ACHN (cell line): ENCODE results near the gene HNRNPA1L2.
"Not testable (repeated sequence)": the region's sequence is repeated elsewhere in the genome, so short reads cannot be mapped to it uniquely, and the experiment has no call there.

Source experiments
- DNase-seq: peaks from one replicate; pipeline ENCODE4 v3.0.0-alpha.2; 2015
- in situ Hi-C: cut with HindIII; loops from 2 replicates; pipeline ENCODE4 v1.10.0; 2017; ENCODE audit warnings: low sequenced_read_pairs, low pct_ligation_motif_present, low pct_unique_long_range_greater_than_20kb

HNRNPA1L2 gene

GRCh38 chr13:52642131-52642530 lies at the start of gene HNRNPA1L2:
Gene HNRNPA1L2, plus strand, starts transcription at chr13:52642431. Its CDS starts 62 bp downstream, at chr13:52642493.
- no peak for DNase-seq
- in situ Hi-C loops = no loop called here

DNA sequence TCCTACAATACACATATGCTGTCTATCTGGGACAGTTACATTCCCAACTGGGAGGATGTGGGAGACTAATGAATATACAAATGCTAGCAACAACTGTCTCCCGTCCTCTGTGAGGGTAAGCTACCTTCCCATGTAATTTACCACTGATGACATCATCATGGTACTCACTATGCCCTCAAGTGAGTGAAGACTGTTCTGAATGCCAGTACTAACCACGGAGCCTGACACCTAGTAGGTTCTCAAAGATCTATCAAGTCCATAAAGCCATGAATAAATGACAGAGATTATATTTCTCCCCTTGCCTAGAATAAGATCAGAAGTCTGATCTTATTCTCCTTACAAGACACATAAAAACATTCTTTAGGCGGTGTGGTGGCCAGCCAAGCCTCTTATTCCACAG lies 49.1 kb upstream of the HNRNPA1L2 start:
- DNase-seq, in situ Hi-C loops: not testable (repeated sequence)

DNA sequence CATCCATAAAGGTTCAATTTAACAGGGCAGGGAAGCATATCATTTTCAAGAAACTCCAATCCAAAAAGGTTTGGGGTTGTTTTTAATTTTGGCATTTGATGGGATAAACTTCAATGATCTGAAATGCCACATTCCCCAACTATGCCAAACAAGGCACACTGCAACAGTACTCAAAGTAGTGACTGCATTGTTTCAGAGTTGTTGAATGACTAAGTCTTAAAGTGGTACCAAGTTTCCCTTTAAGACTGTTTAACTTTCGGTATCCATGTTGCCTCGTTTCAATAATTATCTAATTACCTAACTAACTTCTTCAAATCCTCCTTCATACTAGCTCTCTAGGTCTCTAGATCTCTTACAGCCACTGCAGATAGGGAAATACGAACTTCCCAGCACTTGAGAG lies 48.4 kb upstream of the HNRNPA1L2 start:
- DNase-seq, in situ Hi-C loops: not testable (repeated sequence)

DNA sequence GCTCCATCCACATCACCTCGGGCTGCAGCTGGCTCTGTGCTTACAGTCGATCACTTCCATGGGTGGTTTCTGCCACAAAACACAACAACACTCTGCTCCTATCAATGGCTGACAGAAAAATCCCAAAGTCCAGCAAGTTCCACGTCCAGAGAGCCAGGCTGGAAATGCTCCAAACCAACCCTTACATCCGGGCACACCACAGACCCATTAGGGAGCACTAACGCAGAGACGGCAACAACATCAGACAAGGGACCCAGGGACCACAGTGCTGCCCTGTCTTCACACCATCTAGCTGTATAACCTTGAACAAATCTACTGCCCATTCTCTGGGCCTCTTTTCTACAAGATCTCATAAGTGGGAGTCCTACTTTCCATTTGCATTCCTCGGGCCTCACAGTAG lies 47.9 kb upstream of the HNRNPA1L2 start:
- DNase-seq, in situ Hi-C loops: not testable (repeated sequence)

- no peak for DNase-seq
- in situ Hi-C loops = no loop called here
These were observed 44.6 kb upstream of the HNRNPA1L2 start for GRCh38 chr13:52597676-52598075.

GRCh38 chr13:52599037-52599847 lies 43.0 kb upstream of the HNRNPA1L2 start:
- DNase-seq = no peak
- in situ Hi-C loops = no loop called here

GRCh38 chr13:52599848-52600603 lies 42.2 kb upstream of the HNRNPA1L2 start:
- DNase-seq = no peak

DNA sequence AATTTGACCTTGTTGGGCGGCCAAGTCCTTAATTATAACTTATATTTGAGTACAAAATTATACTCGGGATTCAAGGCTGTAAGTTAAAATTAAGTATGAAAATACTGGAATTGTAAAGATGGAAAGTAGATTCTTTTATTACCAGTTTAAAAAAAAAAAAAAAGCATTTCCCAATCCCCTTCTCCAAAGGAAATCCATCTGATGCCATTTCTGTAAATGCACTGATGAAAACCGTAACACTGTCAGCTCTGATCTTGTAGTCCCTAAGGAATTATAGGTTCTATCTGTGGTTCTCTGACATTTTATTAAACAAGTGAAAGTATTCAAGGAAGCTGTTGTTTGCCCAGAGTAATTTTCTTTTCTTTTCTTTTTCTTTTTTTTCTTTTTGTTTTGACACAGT lies 41.6 kb upstream of the HNRNPA1L2 start:
- in situ Hi-C loops = no loop called here

More at GRCh38 chr13:52599848-52600603, 42.2 kb upstream of the HNRNPA1L2 start:
- in situ Hi-C loops = no loop called here

DNA sequence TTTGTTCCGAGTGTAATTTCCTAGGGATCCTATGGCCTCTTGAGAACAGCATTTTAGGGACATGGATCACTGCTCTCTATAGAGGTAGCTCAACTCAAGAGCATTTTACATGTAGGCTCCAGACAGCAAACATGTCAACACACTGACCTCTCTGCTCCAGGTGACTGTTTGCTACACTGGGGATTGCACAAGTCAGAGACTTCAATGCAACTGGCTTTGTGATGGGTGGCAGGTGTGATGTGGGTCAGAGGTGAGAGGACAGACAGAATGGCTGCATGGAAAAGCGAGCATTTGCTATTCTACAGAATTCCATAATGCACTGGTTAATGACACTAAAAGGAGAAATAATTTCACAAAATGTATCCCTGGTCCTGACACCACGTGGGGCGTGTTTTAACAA lies 38.9 kb upstream of the HNRNPA1L2 start:
- DNase-seq, in situ Hi-C loops: not testable (repeated sequence)

More for the DNA sequence above, 41.6 kb upstream of the HNRNPA1L2 start:
- DNase-seq = no peak

- DNase-seq, in situ Hi-C loops: not testable (repeated sequence)
These were observed 36.1 kb upstream of the HNRNPA1L2 start for GRCh38 chr13:52606126-52606525.

- DNase-seq, in situ Hi-C loops: not testable (repeated sequence)
These were observed 35.4 kb upstream of the HNRNPA1L2 start for GRCh38 chr13:52606795-52607194.

DNA sequence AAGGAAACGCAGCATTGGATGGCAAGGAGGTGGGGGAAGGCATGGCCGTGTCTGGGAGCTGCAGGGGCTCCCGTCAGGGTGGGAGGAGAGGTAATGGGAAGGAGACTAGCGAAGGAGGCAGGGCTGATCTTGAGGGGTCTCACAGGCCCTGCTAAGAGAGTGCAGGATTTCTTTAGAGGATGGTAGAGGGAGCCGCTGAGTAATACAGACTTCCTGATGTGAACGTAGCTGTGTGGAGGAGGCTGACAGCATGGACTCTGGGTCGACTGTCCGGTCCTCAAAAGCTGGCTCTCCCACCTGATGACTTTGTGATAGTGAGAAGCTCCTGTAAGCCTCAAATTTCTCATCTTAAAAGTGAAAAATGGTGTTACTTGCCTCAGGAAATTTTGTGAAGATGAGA lies 34.0 kb upstream of the HNRNPA1L2 start:
- in situ Hi-C loops, DNase-seq: not testable (repeated sequence)

- in situ Hi-C loops = not testable (repeated sequence)
- peak; percentile 55 for DNase-seq
These were observed 33.1 kb upstream of the HNRNPA1L2 start for GRCh38 chr13:52609013-52609606.

DNA sequence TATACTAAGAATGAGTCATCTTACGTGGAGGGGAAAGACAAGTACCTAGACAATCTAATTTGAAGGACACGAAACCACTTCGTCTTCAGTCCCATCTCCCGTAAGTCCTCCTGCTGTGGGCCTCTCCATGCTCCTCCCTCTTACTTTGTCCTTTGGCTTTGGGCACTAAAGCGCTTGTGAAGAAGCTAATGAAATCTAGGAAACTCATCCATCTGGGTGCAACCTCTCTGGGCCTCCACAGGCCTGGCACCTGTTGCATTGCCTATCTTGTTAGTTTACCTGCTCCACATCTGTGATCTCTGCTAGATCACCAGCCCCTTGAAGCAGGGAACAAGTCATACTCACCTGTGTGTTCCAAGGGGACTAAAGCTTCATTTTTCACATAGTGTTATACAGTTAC lies 32.1 kb upstream of the HNRNPA1L2 start:
- in situ Hi-C loops, DNase-seq: not testable (repeated sequence)

DNA sequence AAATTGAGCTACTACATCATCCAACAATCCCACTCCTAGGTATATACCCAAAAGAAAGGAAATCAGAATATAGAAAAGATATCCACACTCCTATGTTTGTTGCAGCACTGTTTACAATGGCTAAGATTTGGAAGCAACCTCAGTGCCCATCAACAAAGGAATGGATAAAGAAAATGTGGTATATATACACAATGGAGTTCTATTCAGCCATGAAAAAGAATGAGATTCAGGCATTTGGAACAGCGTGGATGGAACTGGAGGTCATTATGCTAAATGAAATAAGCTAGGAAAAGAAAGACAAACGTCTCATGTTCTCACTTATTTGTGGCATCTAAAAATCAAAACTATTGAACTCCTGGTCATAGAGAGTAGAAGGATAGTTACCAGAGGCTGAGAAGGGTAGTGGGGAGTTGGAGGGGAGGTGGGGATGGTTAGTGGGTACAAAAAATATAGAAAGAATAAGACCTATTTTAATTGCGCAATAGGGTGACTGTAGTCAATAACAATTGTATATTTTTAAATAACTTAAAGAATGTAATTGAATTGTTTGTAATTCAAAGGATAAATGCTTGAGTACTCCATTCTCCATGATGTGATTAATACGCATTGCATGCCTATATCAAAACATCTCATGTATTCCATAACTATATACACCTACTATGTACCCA lies 27.0 kb upstream of the HNRNPA1L2 start:
- in situ Hi-C loops = no loop called here

GRCh38 chr13:52615812-52616211 lies 26.4 kb upstream of the HNRNPA1L2 start:
- DNase-seq = no peak
- in situ Hi-C loops = no loop called here

More for the DNA sequence above, 27.0 kb upstream of the HNRNPA1L2 start:
- no peak for DNase-seq

- in situ Hi-C loops = no loop called here
These were observed 24.9 kb upstream of the HNRNPA1L2 start for GRCh38 chr13:52617070-52618060.

More at GRCh38 chr13:52617070-52618060, 24.9 kb upstream of the HNRNPA1L2 start:
- DNase-seq = peak; percentile 84
